Neural cell (in vitro differentiated cells): ENCODE measurements around the gene TMEM74B. TPM values are rescaled to one million over a fixed set of nuclear protein-coding genes. Genes with fewer than 3 reads are reported as not detected.

Experiments used
- H2AFZ ChIP-seq: fragments of 200-600, 300-800 bp; sonication (generic), shearing (Covaris generic); 2 replicates; pipeline ENCODE4 v1.6.0; 2014; ENCODE audit warnings: low read depth, mild to moderate bottlenecking, antibody characterized with exemption, low read length, moderate library complexity
- H3F3A ChIP-seq: fragments of 200-600 bp; shearing (Covaris generic); 2 replicates; pipeline ENCODE4 v1.6.1; 2016; ENCODE audit warnings: mild to moderate bottlenecking, moderate library complexity, mixed read lengths, antibody characterized with exemption, low read length; ENCODE audit not compliant: insufficient read depth, poor library complexity, severe bottlenecking
- H3K27ac ChIP-seq: fragments of 200-600, 300-800 bp; sonication (generic), shearing (Covaris generic); 2 replicates; pipeline ENCODE4 v1.5.1; 2014; ENCODE audit warnings: mild to moderate bottlenecking, low read length, moderate library complexity
- H3K27me3 ChIP-seq: fragments of 300-800, 200-600 bp; sonication (generic), shearing (Covaris generic); 2 replicates; pipeline ENCODE4 v1.6.0; 2014; ENCODE audit warnings: mild to moderate bottlenecking, low read depth, low read length, moderate library complexity; ENCODE audit not compliant: insufficient read depth
- H3K36me3 ChIP-seq: fragments of 300-800, 200-600 bp; sonication (generic), shearing (Covaris generic); 2 replicates; pipeline ENCODE4 v1.5.1; 2014; ENCODE audit warnings: mild to moderate bottlenecking, antibody characterized with exemption, low read length, moderate library complexity; ENCODE audit not compliant: insufficient read depth
- H3K4me2 ChIP-seq: fragments of 300-800, 200-600 bp; sonication (generic), shearing (Covaris generic); 2 replicates; pipeline ENCODE4 v1.6.0; 2014; ENCODE audit warnings: mild to moderate bottlenecking, low read length
- H3K4me3 ChIP-seq: fragments of 300-800, 200-600 bp; sonication (generic), shearing (Covaris generic); 2 replicates; pipeline ENCODE4 v1.5.1; 2014; ENCODE audit warnings: mild to moderate bottlenecking, low read length, moderate library complexity
- H3K79me2 ChIP-seq: fragments of 200-600 bp; shearing (Covaris generic); replicated peaks from 2 replicates; pipeline ENCODE4 v1.6.0; 2014; ENCODE audit warnings: mild to moderate bottlenecking, low read length, moderate library complexity; ENCODE audit not compliant: insufficient read depth
- H3K9ac ChIP-seq: fragments of 300-800, 200-600 bp; sonication (generic), shearing (Covaris generic); 2 replicates; pipeline ENCODE4 v1.6.1; 2016; ENCODE audit warnings: mild to moderate bottlenecking, low read length, mixed read lengths
- H3K9me2 ChIP-seq: fragments of 200-600 bp; shearing (Covaris generic); 2 replicates; pipeline ENCODE4 v1.6.1; 2016; ENCODE audit warnings: mild to moderate bottlenecking, low read length, mixed read lengths; ENCODE audit not compliant: insufficient read depth
- H3K9me3 ChIP-seq: fragments of 200-600, 300-800 bp; sonication (generic), shearing (Covaris generic); 2 replicates; pipeline ENCODE4 v1.6.1; 2016; ENCODE audit warnings: mild to moderate bottlenecking, mixed run types, low read length, moderate library complexity, mixed read lengths
- H4K20me1 ChIP-seq: fragments of 200-600 bp; shearing (Covaris generic); 2 replicates; pipeline ENCODE4 v1.6.1; 2016; ENCODE audit warnings: mild to moderate bottlenecking, mixed run types; ENCODE audit not compliant: insufficient read depth
- EP300 ChIP-seq: fragments of 450-650 bp; conservative IDR thresholded peaks from 2 replicates; pipeline ENCODE4 v1.6.1; 2014; ENCODE audit warnings: antibody characterized with exemption, mild to moderate bottlenecking, moderate library complexity; ENCODE audit not compliant: poor library complexity, severe bottlenecking
- EZH2 ChIP-seq: fragments of 200-600, 300-800 bp; shearing (Covaris generic), sonication (generic); IDR thresholded peaks from 2 replicates; pipeline ENCODE4 v1.6.1; 2014; ENCODE audit warnings: antibody characterized with exemption, low read length, borderline replicate concordance, mild to moderate bottlenecking; ENCODE audit not compliant: insufficient read depth, poor library complexity, severe bottlenecking
- MXI1 ChIP-seq: fragments of 450-650 bp; conservative IDR thresholded peaks from 2 replicates; pipeline ENCODE4 v1.6.1; 2014; ENCODE audit warnings: antibody characterized with exemption, mild to moderate bottlenecking; ENCODE audit not compliant: poor library complexity, severe bottlenecking
- POLR2AphosphoS5 ChIP-seq: IDR thresholded peaks from 2 replicates; pipeline ENCODE4 v1.6.1; 2012
- RAD21 ChIP-seq: fragments of 450-650 bp; conservative IDR thresholded peaks from 2 replicates; pipeline ENCODE4 v1.6.1; 2014; ENCODE audit warnings: antibody characterized with exemption, mild to moderate bottlenecking, moderate library complexity
- SMC3 ChIP-seq: fragments of 450-650 bp; conservative IDR thresholded peaks from 2 replicates; pipeline ENCODE4 v1.6.1; 2014; ENCODE audit warnings: antibody characterized with exemption, mild to moderate bottlenecking, moderate library complexity; ENCODE audit not compliant: poor library complexity
- TAF1 ChIP-seq: IDR thresholded peaks from 2 replicates; pipeline ENCODE4 v1.6.1; 2012; ENCODE audit warnings: low read depth
- polyA plus RNA-seq: library from polyadenylated mRNA; depleted of rRNA; stranded (reverse); fragments of >200 nt; gene quantifications from 2 replicates; pipeline ENCODE4 v1.2.3, GENCODE V29; 2014
- TF ChIP-seq, protein P1 (sequence below): fragments of 450-650 bp; IDR thresholded peaks from 2 replicates; pipeline ENCODE4 v1.5.1; 2014; ENCODE audit warnings: antibody characterized with exemption, mild to moderate bottlenecking, moderate library complexity; ENCODE audit not compliant: poor library complexity, severe bottlenecking
- TF ChIP-seq, protein P2 (sequence below): IDR thresholded peaks from 2 replicates; pipeline ENCODE4 v1.6.1; 2012; ENCODE audit warnings: borderline replicate concordance

Gene TMEM74B
- polyA plus RNA-seq, 1 donor from 2014 or later, result 155 TPM

DNA sequence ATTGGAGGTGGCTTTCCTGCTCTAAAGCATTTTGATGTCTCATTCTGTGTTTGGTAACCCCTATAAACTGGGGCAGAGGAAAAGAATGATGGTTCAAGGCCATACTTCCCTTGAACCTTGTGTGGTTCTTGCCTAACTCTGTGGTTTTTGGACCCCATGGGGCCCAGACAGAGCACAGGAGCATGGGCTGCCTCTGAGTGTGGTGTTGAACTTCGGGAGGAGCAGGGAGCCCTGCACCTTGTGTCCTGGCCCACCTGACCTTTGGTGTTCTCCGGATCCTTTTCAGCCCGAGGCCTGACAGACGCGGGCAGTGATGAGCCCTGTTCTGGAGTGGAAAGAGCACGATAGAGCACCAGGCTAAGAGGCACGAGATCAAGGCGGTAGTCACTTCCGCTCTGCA lies 18.8 kb downstream of the TMEM74B start:
- Histone ChIP-seq H3K36me3 (peaks cover 12% of the 10 kb centered on the region), H3K4me2 (no peak overlapping the region), H3K27ac (no peak overlapping the region), H3K9me2 (no peaks in the 10 kb centered on the region), H3K9me3 (no peaks in the 10 kb centered on the region), H3K9ac (no peak overlapping the region), H3K4me3 (no peak overlapping the region), H3F3A (no peaks in the 10 kb centered on the region), H3K79me2 (no peaks in the 10 kb centered on the region), H4K20me1 (no peaks in the 10 kb centered on the region), H2AFZ (no peak overlapping the region), H3K27me3 (no peaks in the 10 kb centered on the region)
- TF ChIP-seq, protein P1, sequence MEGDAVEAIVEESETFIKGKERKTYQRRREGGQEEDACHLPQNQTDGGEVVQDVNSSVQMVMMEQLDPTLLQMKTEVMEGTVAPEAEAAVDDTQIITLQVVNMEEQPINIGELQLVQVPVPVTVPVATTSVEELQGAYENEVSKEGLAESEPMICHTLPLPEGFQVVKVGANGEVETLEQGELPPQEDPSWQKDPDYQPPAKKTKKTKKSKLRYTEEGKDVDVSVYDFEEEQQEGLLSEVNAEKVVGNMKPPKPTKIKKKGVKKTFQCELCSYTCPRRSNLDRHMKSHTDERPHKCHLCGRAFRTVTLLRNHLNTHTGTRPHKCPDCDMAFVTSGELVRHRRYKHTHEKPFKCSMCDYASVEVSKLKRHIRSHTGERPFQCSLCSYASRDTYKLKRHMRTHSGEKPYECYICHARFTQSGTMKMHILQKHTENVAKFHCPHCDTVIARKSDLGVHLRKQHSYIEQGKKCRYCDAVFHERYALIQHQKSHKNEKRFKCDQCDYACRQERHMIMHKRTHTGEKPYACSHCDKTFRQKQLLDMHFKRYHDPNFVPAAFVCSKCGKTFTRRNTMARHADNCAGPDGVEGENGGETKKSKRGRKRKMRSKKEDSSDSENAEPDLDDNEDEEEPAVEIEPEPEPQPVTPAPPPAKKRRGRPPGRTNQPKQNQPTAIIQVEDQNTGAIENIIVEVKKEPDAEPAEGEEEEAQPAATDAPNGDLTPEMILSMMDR, result no peak
- TF ChIP-seq MXI1, result no peak

DNA sequence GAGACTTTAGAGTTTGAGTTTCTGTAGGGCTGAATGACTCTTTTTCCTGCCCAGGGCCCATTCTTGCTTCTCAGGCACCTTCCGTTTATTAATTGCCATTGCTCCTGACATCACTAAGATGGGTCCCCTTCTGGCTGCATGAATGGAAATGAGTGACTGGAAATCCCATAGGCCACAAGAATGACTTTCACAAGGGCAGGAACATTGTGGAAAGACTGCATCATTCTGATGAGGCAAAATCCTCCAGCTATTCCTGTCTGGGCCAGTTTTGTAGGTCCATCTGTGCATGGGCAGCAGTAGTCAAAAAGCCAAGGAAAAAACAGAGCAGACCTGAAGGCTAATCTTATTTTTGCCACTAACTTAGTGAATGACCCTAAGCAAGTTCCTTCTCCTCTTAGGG lies 19.3 kb downstream of the TMEM74B start:
- no peaks in the 10 kb centered on the region for H3F3A ChIP-seq
- H3K4me2 ChIP-seq, result no peak overlapping the region
- no peak overlapping the region for H3K27ac ChIP-seq
- H2AFZ ChIP-seq, result no peak overlapping the region
- TF ChIP-seq EZH2 (no peak), EP300 (no peak), MXI1 (no peak), SMC3 (no peak), RAD21 (no peak), TAF1 (no peak), POLR2AphosphoS5 (no peak)
- TF ChIP-seq, protein P2, sequence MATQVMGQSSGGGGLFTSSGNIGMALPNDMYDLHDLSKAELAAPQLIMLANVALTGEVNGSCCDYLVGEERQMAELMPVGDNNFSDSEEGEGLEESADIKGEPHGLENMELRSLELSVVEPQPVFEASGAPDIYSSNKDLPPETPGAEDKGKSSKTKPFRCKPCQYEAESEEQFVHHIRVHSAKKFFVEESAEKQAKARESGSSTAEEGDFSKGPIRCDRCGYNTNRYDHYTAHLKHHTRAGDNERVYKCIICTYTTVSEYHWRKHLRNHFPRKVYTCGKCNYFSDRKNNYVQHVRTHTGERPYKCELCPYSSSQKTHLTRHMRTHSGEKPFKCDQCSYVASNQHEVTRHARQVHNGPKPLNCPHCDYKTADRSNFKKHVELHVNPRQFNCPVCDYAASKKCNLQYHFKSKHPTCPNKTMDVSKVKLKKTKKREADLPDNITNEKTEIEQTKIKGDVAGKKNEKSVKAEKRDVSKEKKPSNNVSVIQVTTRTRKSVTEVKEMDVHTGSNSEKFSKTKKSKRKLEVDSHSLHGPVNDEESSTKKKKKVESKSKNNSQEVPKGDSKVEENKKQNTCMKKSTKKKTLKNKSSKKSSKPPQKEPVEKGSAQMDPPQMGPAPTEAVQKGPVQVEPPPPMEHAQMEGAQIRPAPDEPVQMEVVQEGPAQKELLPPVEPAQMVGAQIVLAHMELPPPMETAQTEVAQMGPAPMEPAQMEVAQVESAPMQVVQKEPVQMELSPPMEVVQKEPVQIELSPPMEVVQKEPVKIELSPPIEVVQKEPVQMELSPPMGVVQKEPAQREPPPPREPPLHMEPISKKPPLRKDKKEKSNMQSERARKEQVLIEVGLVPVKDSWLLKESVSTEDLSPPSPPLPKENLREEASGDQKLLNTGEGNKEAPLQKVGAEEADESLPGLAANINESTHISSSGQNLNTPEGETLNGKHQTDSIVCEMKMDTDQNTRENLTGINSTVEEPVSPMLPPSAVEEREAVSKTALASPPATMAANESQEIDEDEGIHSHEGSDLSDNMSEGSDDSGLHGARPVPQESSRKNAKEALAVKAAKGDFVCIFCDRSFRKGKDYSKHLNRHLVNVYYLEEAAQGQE, result no peak
- TF ChIP-seq, protein P1, result no peak
- H4K20me1 ChIP-seq, result no peaks in the 10 kb centered on the region
- no peaks in the 10 kb centered on the region for H3K9me2 ChIP-seq
- peaks cover 17% of the 10 kb centered on the region for H3K36me3 ChIP-seq
- H3K9ac ChIP-seq, result no peak overlapping the region
- H3K9me3 ChIP-seq, result no peaks in the 10 kb centered on the region
- H3K4me3 ChIP-seq, result no peak overlapping the region
- no peaks in the 10 kb centered on the region for H3K27me3 ChIP-seq
- H3K79me2 ChIP-seq, result no peaks in the 10 kb centered on the region
